ENCODE measurements around the gene GPRIN3.

GPRIN3 gene

GRCh38 chr4:89290727-89291516 lies 16.7 kb downstream of the GPRIN3 start:
- DNase-seq (ENCODE audit: low read depth) = no peak

- no peak for DNase-seq (ENCODE audit: low read depth)
Observed at GRCh38 chr4:89289312-89289711, 18.3 kb downstream of the GPRIN3 start.

- no peak for DNase-seq (ENCODE audit: low read depth)
Observed at GRCh38 chr4:89288430-89288829, 19.2 kb downstream of the GPRIN3 start.

- DNase-seq (ENCODE audit: low read depth) = no peak
Observed at GRCh38 chr4:89287945-89288344, 19.7 kb downstream of the GPRIN3 start.

GRCh38 chr4:89285745-89286144 lies 21.9 kb downstream of the GPRIN3 start:
- DNase-seq (ENCODE audit: low read depth) = no peak

- DNase-seq (ENCODE audit: low read depth) = no peak
Observed at GRCh38 chr4:89284828-89285227, 22.8 kb downstream of the GPRIN3 start.

GRCh38 chr4:89284020-89284424 lies 23.6 kb downstream of the GPRIN3 start:
- no peak for DNase-seq (ENCODE audit: low read depth)

- DNase-seq (ENCODE audit: low read depth) = no peak
Observed at GRCh38 chr4:89283226-89284009, 24.2 kb downstream of the GPRIN3 start.

- no peak for DNase-seq (ENCODE audit: low read depth)
Observed at GRCh38 chr4:89279385-89279784, 28.2 kb downstream of the GPRIN3 start.

GRCh38 chr4:89277412-89277811 lies 30.2 kb downstream of the GPRIN3 start:
- DNase-seq (ENCODE audit: low read depth) = peak; percentile 7

GRCh38 chr4:89276296-89276695 lies 31.3 kb downstream of the GPRIN3 start:
- DNase-seq (ENCODE audit: low read depth) = no peak

GRCh38 chr4:89275587-89275986 lies 32.0 kb downstream of the GPRIN3 start:
- no peak for DNase-seq (ENCODE audit: low read depth)

GRCh38 chr4:89273741-89274141 lies 33.9 kb downstream of the GPRIN3 start:
- DNase-seq (ENCODE audit: low read depth) = no peak

GRCh38 chr4:89270792-89271191 lies 36.8 kb downstream of the GPRIN3 start:
- DNase-seq (ENCODE audit: low read depth) = no peak

GRCh38 chr4:89269121-89269666 lies 38.4 kb downstream of the GPRIN3 start:
- DNase-seq (ENCODE audit: low read depth) = no peak

- no peak for DNase-seq (ENCODE audit: low read depth)
Observed at GRCh38 chr4:89268679-89269078, 38.9 kb downstream of the GPRIN3 start.

GRCh38 chr4:89267846-89268245 lies 39.8 kb downstream of the GPRIN3 start:
- no peak for DNase-seq (ENCODE audit: low read depth)

GRCh38 chr4:89267392-89267791 lies 40.2 kb downstream of the GPRIN3 start:
- DNase-seq (ENCODE audit: low read depth) = no peak

GRCh38 chr4:89266128-89266527 lies 41.5 kb downstream of the GPRIN3 start:
- no peak for DNase-seq (ENCODE audit: low read depth)

- DNase-seq (ENCODE audit: low read depth) = no peak
Observed at GRCh38 chr4:89263265-89263664, 44.3 kb downstream of the GPRIN3 start.

GRCh38 chr4:89259301-89260028 lies 48.1 kb downstream of the GPRIN3 start:
- DNase-seq (ENCODE audit: low read depth) = no peak

- DNase-seq (ENCODE audit: low read depth) = no peak
Observed at GRCh38 chr4:89258506-89258905, 49.1 kb downstream of the GPRIN3 start.

All from EH (cell line).